ENCODE results near the gene TIGD4. TPM values are rescaled to one million over a fixed set of nuclear protein-coding genes. Genes with fewer than 3 reads are reported as not detected.
A peak's percentile ranks its signal among the peaks of the same experiment; 100 is the strongest.

The TIGD4 gene
- total RNA-seq, 1 experiment from 2014 or later: 3.1 TPM

DNA sequence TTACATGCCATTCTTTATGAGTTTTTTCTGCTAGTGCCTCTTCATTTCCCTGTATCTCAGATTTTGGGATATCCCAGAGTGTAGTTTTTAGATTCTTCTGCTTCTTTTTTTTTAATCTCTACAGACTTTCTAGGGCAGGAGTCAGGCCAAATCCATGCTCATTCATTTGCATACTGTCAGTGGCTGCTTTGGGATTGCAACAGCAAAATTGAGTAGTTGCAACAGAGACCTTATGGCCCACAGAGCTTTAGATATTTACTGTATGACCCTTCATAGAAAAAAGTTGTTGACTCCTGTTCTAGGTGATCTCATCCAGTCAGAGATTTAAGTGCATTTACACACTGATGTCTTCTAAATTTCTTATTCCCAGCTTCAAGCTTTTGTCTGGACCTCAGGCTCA lies 35.5 kb upstream of the TIGD4 start:
- Histone ChIP-seq H3K9me2 (replicated peaks; ENCODE audit: insufficient read depth, low read length) (no peaks in the 10 kb centered on the region), H3K4me1 (ENCODE audit: low read length) (no peaks in the 10 kb centered on the region), H3K27me3 (ENCODE audit: low read length) (no peaks in the 10 kb centered on the region), H2AFZ (ENCODE audit: low read length) (no peak overlapping the region), H4K20me1 (ENCODE audit: insufficient read depth, low read depth, low read length) (peaks cover 3% of the 10 kb centered on the region; the same call in 1 of the 2 replicates), H3K79me2 (ENCODE audit: low read length) (peaks cover 84% of the 10 kb centered on the region), H3K27ac (ENCODE audit: low read length) (no peak overlapping the region), H3K9me3 (ENCODE audit: low read length) (no peaks in the 10 kb centered on the region), H3K36me3 (ENCODE audit: insufficient read depth, low read length) (peaks cover 11% of the 10 kb centered on the region; the same call in 1 of the 2 replicates), H3K4me3 (ENCODE audit: low read length) (no peak overlapping the region), H3K4me2 (ENCODE audit: low read depth, low read length, poor library complexity, severe bottlenecking) (no peak overlapping the region), H3K9ac (ENCODE audit: low read length) (no peak overlapping the region)
- DNase-seq: no peak

GRCh38 chr4:152810715-152811287 lies 31.3 kb upstream of the TIGD4 start:
- Histone ChIP-seq H3K9ac (ENCODE audit: low read length) (no peak overlapping the region), H3K4me2 (ENCODE audit: low read depth, low read length, poor library complexity, severe bottlenecking) (no peak overlapping the region), H3K79me2 (ENCODE audit: low read length) (peaks cover 90% of the 10 kb centered on the region), H3K36me3 (ENCODE audit: insufficient read depth, low read length) (peaks cover 19% of the 10 kb centered on the region), H3K9me3 (ENCODE audit: low read length) (no peaks in the 10 kb centered on the region), H3K27me3 (ENCODE audit: low read length) (no peaks in the 10 kb centered on the region), H2AFZ (ENCODE audit: low read length) (no peak overlapping the region), H4K20me1 (ENCODE audit: insufficient read depth, low read depth, low read length) (no peaks in the 10 kb centered on the region), H3K9me2 (replicated peaks; ENCODE audit: insufficient read depth, low read length) (no peaks in the 10 kb centered on the region), H3K4me3 (ENCODE audit: low read length) (no peak overlapping the region), H3K4me1 (ENCODE audit: low read length) (peaks cover 26% of the 10 kb centered on the region), H3K27ac (ENCODE audit: low read length) (no peak overlapping the region)
- no peak for DNase-seq

DNA sequence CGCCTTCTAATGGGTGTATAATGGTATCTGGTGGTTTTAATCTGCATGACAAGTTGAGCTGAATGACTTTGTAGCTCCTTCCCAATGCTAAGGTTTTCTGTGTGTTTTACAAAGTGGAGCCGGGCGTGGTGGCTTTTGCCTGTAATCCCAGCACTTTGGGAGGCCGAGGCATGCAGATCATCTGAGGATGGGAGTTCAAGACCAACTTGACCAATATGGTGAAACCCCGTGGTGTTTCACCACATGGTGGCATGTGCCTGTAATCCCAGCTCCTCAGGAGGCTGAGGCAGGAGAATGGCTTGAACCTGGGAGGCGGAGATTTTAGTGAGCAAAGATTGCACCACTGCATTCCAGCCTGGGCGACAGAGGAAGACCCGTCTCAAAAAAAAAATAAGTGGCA lies 29.1 kb upstream of the TIGD4 start:
- H3K9ac ChIP-seq (ENCODE audit: low read length): no peak overlapping the region
- no peak overlapping the region for H2AFZ ChIP-seq (ENCODE audit: low read length)
- H4K20me1 ChIP-seq (ENCODE audit: insufficient read depth, low read depth, low read length): no peaks in the 10 kb centered on the region
- no peaks in the 10 kb centered on the region for H3K9me3 ChIP-seq (ENCODE audit: low read length)
- H3K4me2 ChIP-seq (ENCODE audit: low read depth, low read length, poor library complexity, severe bottlenecking): no peak overlapping the region
- no peaks in the 10 kb centered on the region for H3K27me3 ChIP-seq (ENCODE audit: low read length)
- no peaks in the 10 kb centered on the region for H3K9me2 ChIP-seq (replicated peaks; ENCODE audit: insufficient read depth, low read length)
- H3K4me3 ChIP-seq (ENCODE audit: low read length): no peak overlapping the region
- peaks cover 87% of the 10 kb centered on the region for H3K79me2 ChIP-seq (ENCODE audit: low read length)
- no peak overlapping the region for H3K27ac ChIP-seq (ENCODE audit: low read length)
- DNase-seq: no peak
- H3K4me1 ChIP-seq (ENCODE audit: low read length): peaks cover 40% of the 10 kb centered on the region
- H3K36me3 ChIP-seq (ENCODE audit: insufficient read depth, low read length): peaks cover 19% of the 10 kb centered on the region

- no peaks in the 10 kb centered on the region for H4K20me1 ChIP-seq (ENCODE audit: insufficient read depth, low read depth, low read length)
- no peak for DNase-seq
Measured at GRCh38 chr4:152807294-152807829, 27.8 kb upstream of the TIGD4 start.

DNA sequence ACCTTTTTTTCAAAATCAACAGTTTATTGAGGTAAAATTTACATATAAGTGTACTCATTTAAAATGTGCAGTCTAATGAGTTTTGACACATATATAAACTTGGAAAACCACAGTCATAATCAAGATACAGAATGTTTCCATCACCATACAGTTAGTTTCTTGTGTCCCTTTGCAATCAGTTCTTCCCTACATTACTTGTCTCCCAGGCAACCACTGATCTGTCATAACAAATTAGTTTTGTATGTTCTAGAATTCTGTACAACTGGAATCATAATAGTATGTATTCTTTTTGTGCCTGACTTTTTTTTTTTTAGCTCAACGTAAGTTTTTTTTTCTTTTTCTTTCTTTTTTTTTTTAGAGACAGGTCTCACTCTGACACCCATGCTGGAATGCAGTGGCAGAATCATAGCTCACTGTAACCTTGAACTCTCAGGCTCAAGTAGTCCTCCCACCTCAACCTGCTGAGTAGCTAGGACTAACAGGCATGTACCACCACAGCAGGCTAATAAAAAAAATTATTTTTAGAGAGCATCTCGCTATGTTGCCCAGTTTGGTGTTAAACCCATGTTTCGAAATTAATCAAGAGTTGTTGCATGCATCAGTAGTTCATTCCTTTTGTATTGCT lies 27.1 kb upstream of the TIGD4 start:
- DNase-seq: no peak
- Histone ChIP-seq H3K27me3 (ENCODE audit: low read length) (no peaks in the 10 kb centered on the region), H3K27ac (ENCODE audit: low read length) (no peak overlapping the region), H3K9me3 (ENCODE audit: low read length) (no peaks in the 10 kb centered on the region), H3K9ac (ENCODE audit: low read length) (no peak overlapping the region), H3K9me2 (replicated peaks; ENCODE audit: insufficient read depth, low read length) (no peaks in the 10 kb centered on the region), H3K36me3 (ENCODE audit: insufficient read depth, low read length) (peaks cover 18% of the 10 kb centered on the region), H2AFZ (ENCODE audit: low read length) (no peak overlapping the region), H3K4me1 (ENCODE audit: low read length) (peaks cover 46% of the 10 kb centered on the region), H4K20me1 (ENCODE audit: insufficient read depth, low read depth, low read length) (no peaks in the 10 kb centered on the region), H3K4me3 (ENCODE audit: low read length) (no peak overlapping the region), H3K4me2 (ENCODE audit: low read depth, low read length, poor library complexity, severe bottlenecking) (no peak overlapping the region), H3K79me2 (ENCODE audit: low read length) (peaks cover 90% of the 10 kb centered on the region)

More at GRCh38 chr4:152807294-152807829, 27.8 kb upstream of the TIGD4 start:
- Histone ChIP-seq H3K4me3 (ENCODE audit: low read length) (no peak overlapping the region), H3K27ac (ENCODE audit: low read length) (no peak overlapping the region), H3K27me3 (ENCODE audit: low read length) (no peaks in the 10 kb centered on the region), H3K4me1 (ENCODE audit: low read length) (peaks cover 40% of the 10 kb centered on the region), H3K79me2 (ENCODE audit: low read length) (peaks cover 90% of the 10 kb centered on the region), H3K9ac (ENCODE audit: low read length) (no peak overlapping the region), H2AFZ (ENCODE audit: low read length) (no peak overlapping the region), H3K4me2 (ENCODE audit: low read depth, low read length, poor library complexity, severe bottlenecking) (peak overlapping the region; percentile 8), H3K9me2 (replicated peaks; ENCODE audit: insufficient read depth, low read length) (no peaks in the 10 kb centered on the region), H3K9me3 (ENCODE audit: low read length) (no peaks in the 10 kb centered on the region), H3K36me3 (ENCODE audit: insufficient read depth, low read length) (peaks cover 19% of the 10 kb centered on the region)

DNA sequence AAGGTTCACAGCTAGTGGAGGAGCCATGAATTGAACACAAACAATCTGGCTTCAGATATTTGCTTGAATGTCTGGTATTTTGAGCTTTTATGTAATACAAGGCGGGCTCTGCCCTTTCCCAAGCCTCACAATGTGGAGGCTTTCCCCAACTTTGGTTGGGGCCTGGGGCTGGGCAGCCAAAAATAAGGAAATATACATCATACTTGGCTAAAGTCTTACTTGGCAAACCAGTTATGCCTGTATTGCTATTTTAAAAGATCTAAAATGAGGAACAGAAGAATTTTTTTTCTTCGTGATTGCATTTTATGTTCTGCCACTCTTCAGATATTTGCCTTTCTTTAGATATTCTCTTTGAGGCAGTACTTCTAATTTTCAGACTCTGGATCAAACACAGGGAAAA lies 26.3 kb upstream of the TIGD4 start:
- H3K27me3 ChIP-seq (ENCODE audit: low read length): no peaks in the 10 kb centered on the region
- H3K36me3 ChIP-seq (ENCODE audit: insufficient read depth, low read length): peaks cover 13% of the 10 kb centered on the region
- H3K4me1 ChIP-seq (ENCODE audit: low read length): peaks cover 54% of the 10 kb centered on the region
- H3K4me3 ChIP-seq (ENCODE audit: low read length): no peak overlapping the region
- peak overlapping the region; percentile 10; the same call in 1 of the 2 replicates for H3K27ac ChIP-seq (ENCODE audit: low read length)
- DNase-seq: no peak
- H3K9ac ChIP-seq (ENCODE audit: low read length): no peak overlapping the region
- H3K9me3 ChIP-seq (ENCODE audit: low read length): no peaks in the 10 kb centered on the region
- no peaks in the 10 kb centered on the region for H4K20me1 ChIP-seq (ENCODE audit: insufficient read depth, low read depth, low read length)
- H3K4me2 ChIP-seq (ENCODE audit: low read depth, low read length, poor library complexity, severe bottlenecking): no peak overlapping the region
- no peak overlapping the region for H2AFZ ChIP-seq (ENCODE audit: low read length)
- peaks cover 90% of the 10 kb centered on the region for H3K79me2 ChIP-seq (ENCODE audit: low read length)
- no peaks in the 10 kb centered on the region for H3K9me2 ChIP-seq (replicated peaks; ENCODE audit: insufficient read depth, low read length)

DNA sequence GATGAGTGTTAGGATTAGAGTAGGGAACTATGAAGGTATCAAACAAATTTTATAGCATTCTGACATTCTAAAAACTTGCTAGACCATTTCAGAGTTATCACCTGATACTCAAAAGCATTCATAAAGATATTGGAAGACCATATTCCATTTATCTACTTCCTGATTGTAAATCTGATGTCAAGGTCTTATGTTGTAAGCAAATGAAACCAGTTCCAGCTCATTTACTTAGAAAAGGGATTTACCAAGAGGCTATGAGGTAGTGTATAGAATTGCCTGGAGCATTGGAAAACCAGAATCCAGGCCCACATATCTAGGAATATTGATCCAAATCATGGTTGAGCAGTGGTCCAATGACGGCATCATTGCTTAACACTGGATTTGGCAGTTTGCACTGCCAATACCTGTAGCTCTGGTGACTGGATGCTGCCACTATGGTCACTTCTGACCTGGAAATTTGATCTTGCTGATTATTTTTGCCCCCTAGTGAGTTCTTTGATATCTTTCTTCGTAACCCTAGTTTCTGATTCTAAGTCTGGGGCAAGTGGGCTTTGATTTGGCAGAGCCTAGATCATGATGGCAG lies 25.6 kb upstream of the TIGD4 start:
- H3K4me2 ChIP-seq (ENCODE audit: low read depth, low read length, poor library complexity, severe bottlenecking): no peak overlapping the region
- H3K79me2 ChIP-seq (ENCODE audit: low read length): peaks cover 91% of the 10 kb centered on the region
- no peak for DNase-seq
- no peak overlapping the region for H3K27ac ChIP-seq (ENCODE audit: low read length)
- H3K4me3 ChIP-seq (ENCODE audit: low read length): no peak overlapping the region
- H3K9ac ChIP-seq (ENCODE audit: low read length): no peak overlapping the region
- H3K36me3 ChIP-seq (ENCODE audit: insufficient read depth, low read length): peaks cover 13% of the 10 kb centered on the region
- H3K4me1 ChIP-seq (ENCODE audit: low read length): peaks cover 54% of the 10 kb centered on the region
- no peaks in the 10 kb centered on the region for H3K27me3 ChIP-seq (ENCODE audit: low read length)
- no peaks in the 10 kb centered on the region for H3K9me3 ChIP-seq (ENCODE audit: low read length)
- no peaks in the 10 kb centered on the region for H3K9me2 ChIP-seq (replicated peaks; ENCODE audit: insufficient read depth, low read length)
- no peaks in the 10 kb centered on the region for H4K20me1 ChIP-seq (ENCODE audit: insufficient read depth, low read depth, low read length)
- H2AFZ ChIP-seq (ENCODE audit: low read length): no peak overlapping the region

- Histone ChIP-seq H3K9me2 (replicated peaks; ENCODE audit: insufficient read depth, low read length) (no peaks in the 10 kb centered on the region), H3K4me1 (ENCODE audit: low read length) (peaks cover 47% of the 10 kb centered on the region), H3K9me3 (ENCODE audit: low read length) (no peaks in the 10 kb centered on the region), H3K27ac (ENCODE audit: low read length) (no peak overlapping the region), H3K79me2 (ENCODE audit: low read length) (peaks cover 92% of the 10 kb centered on the region), H3K36me3 (ENCODE audit: insufficient read depth, low read length) (peaks cover 11% of the 10 kb centered on the region), H3K27me3 (ENCODE audit: low read length) (no peaks in the 10 kb centered on the region), H2AFZ (ENCODE audit: low read length) (no peak overlapping the region), H3K4me2 (ENCODE audit: low read depth, low read length, poor library complexity, severe bottlenecking) (no peak overlapping the region), H4K20me1 (ENCODE audit: insufficient read depth, low read depth, low read length) (no peaks in the 10 kb centered on the region), H3K9ac (ENCODE audit: low read length) (no peak overlapping the region), H3K4me3 (ENCODE audit: low read length) (no peak overlapping the region)
- DNase-seq: no peak
Measured at GRCh38 chr4:152803541-152803940, 24.0 kb upstream of the TIGD4 start.

All from Karpas-422 (cell line).